ENCODE results near the gene AATF. TPM values are rescaled to one million over a fixed set of nuclear protein-coding genes. Genes with fewer than 3 reads are reported as not detected.

AATF gene
- total RNA-seq, 1 donor from 2014 or later, result 28.9 TPM

- Mint-ChIP-seq H3K27me3 (ENCODE audit: insufficient read depth, low read depth) (peaks cover 22% of the 10 kb centered on the region), H3K4me3 (no peak overlapping the region), H3K27ac (no peak overlapping the region), H3K4me1 (peaks cover 42% of the 10 kb centered on the region), H3K9me3 (no peaks in the 10 kb centered on the region), H3K36me3 (no peaks in the 10 kb centered on the region)
- H3K9ac ChIP-seq, result no peak overlapping the region
- no peaks in the 10 kb centered on the region for H3K79me2 ChIP-seq (ENCODE audit: low read depth)
- no peak for DNase-seq (ENCODE audit: low spot score)
- no peaks in the 10 kb centered on the region for H3K36me3 ChIP-seq
- H3K27ac ChIP-seq, result no peak overlapping the region
- H3K4me1 ChIP-seq, result peaks cover 48% of the 10 kb centered on the region
- peaks cover 34% of the 10 kb centered on the region for H3F3A ChIP-seq (ENCODE audit: low read depth)
- H3K27me3 ChIP-seq, result peaks cover 56% of the 10 kb centered on the region
- peaks cover 4% of the 10 kb centered on the region for H4K20me1 ChIP-seq (ENCODE audit: low read depth)
- H3K9me3 ChIP-seq (ENCODE audit: low read depth), result no peaks in the 10 kb centered on the region
- no peak overlapping the region for H3K4me3 ChIP-seq
- no peak for TF ChIP-seq EZH2 (IDR thresholded peaks at IDR 0.05)
- TF ChIP-seq EZH2phosphoT487 (IDR thresholded peaks at IDR 0.05), result no peak
- TF ChIP-seq CTCF (IDR thresholded peaks at IDR 0.05), result no peak
- no peak overlapping the region for H3K4me2 ChIP-seq
- H2AFZ ChIP-seq (replicated peaks), result no peak overlapping the region
These were observed 26.6 kb upstream of the AATF start for GRCh38 chr17:36922175-36922574.

- Histone ChIP-seq H3K4me2 (no peak overlapping the region), H3K79me2 (ENCODE audit: low read depth) (no peaks in the 10 kb centered on the region), H2AFZ (replicated peaks) (no peak overlapping the region), H3K9me3 (ENCODE audit: low read depth) (no peaks in the 10 kb centered on the region), H3K4me3 (no peak overlapping the region), H3K27ac (no peak overlapping the region), H3K36me3 (no peaks in the 10 kb centered on the region), H3F3A (ENCODE audit: low read depth) (peaks cover 32% of the 10 kb centered on the region), H3K9ac (no peak overlapping the region), H3K27me3 (peaks cover 73% of the 10 kb centered on the region), H3K4me1 (peaks cover 48% of the 10 kb centered on the region), H4K20me1 (ENCODE audit: low read depth) (peaks cover 4% of the 10 kb centered on the region)
- H3K4me1 Mint-ChIP-seq, result peaks cover 44% of the 10 kb centered on the region
- H3K9me3 Mint-ChIP-seq, result no peaks in the 10 kb centered on the region
- TF ChIP-seq EZH2 (IDR thresholded peaks at IDR 0.05) (no peak), CTCF (IDR thresholded peaks at IDR 0.05) (no peak), EZH2phosphoT487 (IDR thresholded peaks at IDR 0.05) (no peak)
- no peaks in the 10 kb centered on the region for H3K36me3 Mint-ChIP-seq
- peaks cover 31% of the 10 kb centered on the region for H3K27me3 Mint-ChIP-seq (ENCODE audit: insufficient read depth, low read depth)
- no peak for DNase-seq (ENCODE audit: low spot score)
- H3K4me3 Mint-ChIP-seq, result no peak overlapping the region
- no peak overlapping the region for H3K27ac Mint-ChIP-seq
These were observed 24.9 kb upstream of the AATF start for GRCh38 chr17:36923814-36924221.

GRCh38 chr17:36926226-36926625 lies 22.5 kb upstream of the AATF start:
- Mint-ChIP-seq H3K27me3 (ENCODE audit: insufficient read depth, low read depth) (peaks cover 51% of the 10 kb centered on the region), H3K9me3 (no peaks in the 10 kb centered on the region), H3K4me3 (no peak overlapping the region)

More at GRCh38 chr17:36926226-36926625, 22.5 kb upstream of the AATF start:
- Histone ChIP-seq H3K27ac (no peak overlapping the region), H3K27me3 (peaks cover 97% of the 10 kb centered on the region), H4K20me1 (ENCODE audit: low read depth) (peaks cover 22% of the 10 kb centered on the region), H3K36me3 (no peaks in the 10 kb centered on the region), H3F3A (ENCODE audit: low read depth) (peaks cover 8% of the 10 kb centered on the region), H3K79me2 (ENCODE audit: low read depth) (no peaks in the 10 kb centered on the region), H3K9ac (no peak overlapping the region), H2AFZ (replicated peaks) (no peak overlapping the region), H3K9me3 (ENCODE audit: low read depth) (no peaks in the 10 kb centered on the region), H3K4me3 (no peak overlapping the region), H3K4me2 (no peak overlapping the region), H3K4me1 (peaks cover 41% of the 10 kb centered on the region)
- no peak for TF ChIP-seq CTCF (IDR thresholded peaks at IDR 0.05)
- no peak for TF ChIP-seq EZH2 (IDR thresholded peaks at IDR 0.05)
- TF ChIP-seq EZH2phosphoT487 (IDR thresholded peaks at IDR 0.05), result no peak
- no peaks in the 10 kb centered on the region for H3K36me3 Mint-ChIP-seq
- H3K27ac Mint-ChIP-seq, result no peak overlapping the region
- H3K4me1 Mint-ChIP-seq, result peaks cover 26% of the 10 kb centered on the region
- no peak for DNase-seq (ENCODE audit: low spot score)
